HG03439 (cell line): Measurements from ENCODE around the gene PER2.

ENCODE experiments used
- ATAC-seq: cut with Tn5 transposase; IDR thresholded peaks from one replicate; pipeline ENCODE4 v1.9.1; 2021; ENCODE audit warnings: mild to moderate bottlenecking, moderate library complexity; ENCODE audit not compliant: unreplicated experiment

Gene PER2

DNA sequence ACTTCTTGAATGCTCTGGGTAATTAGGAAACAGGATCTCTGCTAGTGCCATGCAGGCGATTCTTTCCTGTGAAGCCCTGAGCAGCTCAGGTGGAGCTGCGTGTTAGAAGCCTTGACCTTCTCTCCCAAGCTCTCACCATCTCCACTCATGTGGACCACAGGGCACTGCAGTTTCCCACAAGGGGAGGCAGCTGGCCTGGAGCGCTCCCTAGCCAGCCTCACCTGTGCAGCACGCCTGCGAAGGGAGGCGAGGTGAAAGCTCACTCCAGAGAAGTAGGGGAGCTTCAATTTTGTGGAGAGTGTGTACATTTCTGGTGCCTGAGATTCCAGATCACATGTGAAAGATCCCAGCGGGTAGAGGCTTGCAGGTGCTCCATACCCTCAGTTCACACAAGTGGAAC, 37.5 kb downstream of the PER2 start:
- ATAC-seq, result no peak

DNA sequence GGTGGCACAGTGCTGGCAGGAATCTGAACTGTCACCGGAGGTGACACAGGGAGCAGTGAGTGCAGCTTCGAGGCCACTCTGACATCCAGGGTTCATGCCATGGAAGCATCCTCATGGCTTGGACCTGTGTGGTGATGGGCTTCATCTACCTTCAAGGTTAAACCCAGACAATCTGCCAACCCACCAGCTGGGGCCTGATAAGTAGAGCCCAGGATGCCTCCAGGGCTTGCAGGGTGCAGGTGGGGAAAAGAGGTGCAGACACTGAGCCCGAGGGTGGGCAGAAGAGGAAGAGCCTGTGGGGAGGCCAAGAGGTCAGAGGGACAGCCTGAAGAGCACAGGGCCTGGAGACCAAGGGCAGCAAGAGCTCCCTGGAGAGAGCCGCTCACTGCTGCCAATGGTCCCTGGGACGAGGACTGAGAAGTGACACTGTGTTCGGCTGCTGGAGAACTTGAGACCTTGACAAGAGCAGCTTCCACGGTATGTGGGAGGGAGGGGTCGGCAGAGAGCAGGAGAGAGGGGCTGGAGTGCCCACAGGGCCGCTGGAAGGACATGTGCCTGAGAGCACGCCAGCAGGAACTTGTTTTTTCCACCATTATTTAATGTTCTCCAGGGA, 40.5 kb downstream of the PER2 start:
- no peak for ATAC-seq

DNA sequence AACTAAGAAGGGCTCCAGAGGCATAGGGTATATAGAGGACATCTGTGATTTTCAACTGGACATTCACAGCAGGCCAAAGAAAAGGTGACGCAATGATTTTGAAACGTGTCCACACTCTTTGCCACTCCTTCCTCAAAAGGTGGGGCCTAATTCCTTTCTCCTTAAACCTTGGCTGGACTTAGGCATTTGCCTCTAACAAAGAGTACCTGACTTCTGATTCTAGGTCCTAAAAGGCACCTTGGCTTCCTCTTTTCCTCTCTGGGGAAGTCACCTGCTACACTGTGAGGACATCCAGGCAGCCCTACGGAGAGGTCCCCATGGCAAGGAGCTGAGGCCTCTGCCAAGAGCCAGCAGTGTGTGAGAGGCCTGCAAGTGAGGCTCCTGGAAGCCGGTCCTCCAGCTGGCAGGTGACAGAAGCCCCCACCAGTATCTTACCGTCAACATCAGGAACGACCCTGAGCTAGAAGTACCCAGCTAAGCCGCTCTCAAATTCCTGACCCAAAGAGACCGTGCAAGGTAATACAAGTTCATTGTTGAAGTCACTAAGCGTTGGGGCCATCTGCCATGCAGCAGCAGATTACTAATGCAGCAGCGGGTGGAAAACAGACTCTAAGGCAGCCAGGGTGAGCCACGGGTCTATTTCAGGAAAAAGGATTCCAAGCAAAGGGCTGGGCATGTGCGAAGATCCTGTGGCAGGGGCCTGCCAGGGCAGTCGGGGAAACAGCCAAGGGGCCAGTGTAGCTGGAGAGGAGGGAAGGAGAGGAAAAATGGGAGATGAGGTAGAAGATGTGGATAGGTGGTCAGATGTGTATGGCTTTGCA, 41.2 kb downstream of the PER2 start:
- no peak for ATAC-seq

DNA sequence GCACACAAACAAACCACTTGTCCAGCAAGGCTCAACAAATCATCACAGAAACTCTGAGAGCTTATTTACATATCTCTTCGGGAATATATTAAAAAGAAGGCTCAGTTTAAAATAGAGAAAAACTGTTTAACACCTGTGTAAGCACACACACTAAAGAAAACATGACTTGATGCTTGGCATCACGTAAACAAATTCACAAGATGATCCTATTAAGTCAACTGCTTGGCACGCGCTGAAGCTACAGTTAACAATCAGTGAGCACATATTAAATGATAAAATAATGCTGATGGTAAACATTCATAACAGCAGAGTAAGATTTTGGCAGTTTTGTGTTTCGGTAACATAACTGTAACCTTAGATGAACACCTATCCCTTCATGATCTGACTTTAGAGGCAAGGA, 44.3 kb downstream of the PER2 start:
- ATAC-seq, result no peak

DNA sequence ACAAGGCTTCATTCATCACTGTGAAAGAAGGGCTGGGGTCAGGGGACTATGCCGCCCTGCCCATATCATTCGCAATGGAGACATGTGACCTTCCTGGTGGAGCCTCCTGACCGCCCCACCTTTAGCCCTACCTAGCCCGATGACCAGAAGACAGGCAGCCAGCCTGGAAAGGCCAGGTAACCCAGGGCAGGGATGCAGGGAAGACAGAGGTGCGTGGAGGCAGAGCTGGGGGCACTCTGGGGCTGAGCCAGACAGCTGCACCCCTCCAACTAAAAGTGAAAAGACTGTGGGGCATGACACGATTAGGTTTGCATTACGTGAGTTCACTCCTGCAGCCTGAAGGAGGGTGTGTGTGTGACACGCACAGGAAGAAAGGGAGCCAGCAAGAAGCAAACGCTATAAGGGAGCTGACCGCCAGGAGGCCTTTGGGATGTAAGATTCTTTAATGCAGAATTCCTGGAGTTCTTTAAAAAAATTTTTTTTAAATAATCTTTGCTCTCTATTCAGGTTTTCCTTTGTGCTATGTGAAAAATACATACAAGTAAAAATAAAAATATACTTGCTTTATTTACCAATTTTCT, 44.8 kb downstream of the PER2 start:
- ATAC-seq, result no peak

DNA sequence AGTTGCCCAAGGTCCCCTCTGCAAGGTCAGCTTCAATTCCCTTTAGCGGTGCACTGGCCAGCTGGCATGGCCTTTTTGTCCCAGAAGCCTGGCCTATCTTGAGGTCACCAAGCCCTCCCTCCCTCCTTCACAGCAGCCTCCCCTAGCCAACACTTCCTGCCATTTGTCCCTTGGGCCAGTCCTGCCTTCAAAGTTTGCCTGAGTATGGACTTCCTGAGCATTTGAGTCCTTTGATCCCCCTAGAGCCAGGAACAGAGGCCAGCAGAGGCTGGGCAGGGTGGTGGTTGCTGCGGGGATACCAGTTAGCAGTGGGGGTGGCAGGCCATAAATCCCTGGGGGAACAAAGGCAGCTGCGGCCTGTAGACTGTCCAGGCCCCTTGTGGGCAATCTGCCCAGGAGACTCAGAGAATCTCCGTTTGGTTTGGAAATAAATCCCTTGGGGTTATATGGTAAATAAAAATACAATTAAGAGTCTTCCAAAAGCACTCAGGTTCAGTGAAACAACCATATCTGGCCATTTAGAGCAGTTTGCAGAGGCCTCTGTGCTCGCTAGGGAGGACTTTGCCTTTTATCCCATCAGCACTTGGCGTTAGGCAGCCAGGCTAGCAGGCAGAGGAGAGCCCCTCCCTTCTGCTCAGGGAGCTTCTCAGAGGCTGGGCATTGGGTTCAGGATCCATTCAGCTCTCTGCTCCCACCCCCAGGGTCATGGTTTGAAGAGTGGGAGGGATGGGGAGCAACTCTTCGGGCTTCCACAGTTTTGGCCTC, 45.5 kb downstream of the PER2 start:
- ATAC-seq, result no peak

DNA sequence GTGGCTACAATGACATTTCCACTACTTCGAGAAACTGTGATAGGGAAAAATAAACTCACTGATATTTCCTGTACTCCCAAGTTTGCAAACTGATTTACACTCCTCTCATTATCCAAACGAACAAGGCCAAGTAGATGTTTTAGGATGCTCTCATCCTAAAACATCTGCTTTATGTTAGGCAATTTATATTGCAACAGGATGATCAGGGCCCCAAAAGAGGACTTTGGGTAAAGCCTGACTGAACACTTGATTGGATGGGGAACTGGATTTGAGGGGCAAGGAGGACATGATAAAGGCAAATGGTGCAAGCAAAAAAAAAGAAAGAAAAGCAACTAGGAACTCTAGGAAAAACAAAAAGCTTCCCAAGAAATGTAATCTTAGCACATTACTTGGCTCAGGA, 46.4 kb downstream of the PER2 start:
- ATAC-seq, result no peak

DNA sequence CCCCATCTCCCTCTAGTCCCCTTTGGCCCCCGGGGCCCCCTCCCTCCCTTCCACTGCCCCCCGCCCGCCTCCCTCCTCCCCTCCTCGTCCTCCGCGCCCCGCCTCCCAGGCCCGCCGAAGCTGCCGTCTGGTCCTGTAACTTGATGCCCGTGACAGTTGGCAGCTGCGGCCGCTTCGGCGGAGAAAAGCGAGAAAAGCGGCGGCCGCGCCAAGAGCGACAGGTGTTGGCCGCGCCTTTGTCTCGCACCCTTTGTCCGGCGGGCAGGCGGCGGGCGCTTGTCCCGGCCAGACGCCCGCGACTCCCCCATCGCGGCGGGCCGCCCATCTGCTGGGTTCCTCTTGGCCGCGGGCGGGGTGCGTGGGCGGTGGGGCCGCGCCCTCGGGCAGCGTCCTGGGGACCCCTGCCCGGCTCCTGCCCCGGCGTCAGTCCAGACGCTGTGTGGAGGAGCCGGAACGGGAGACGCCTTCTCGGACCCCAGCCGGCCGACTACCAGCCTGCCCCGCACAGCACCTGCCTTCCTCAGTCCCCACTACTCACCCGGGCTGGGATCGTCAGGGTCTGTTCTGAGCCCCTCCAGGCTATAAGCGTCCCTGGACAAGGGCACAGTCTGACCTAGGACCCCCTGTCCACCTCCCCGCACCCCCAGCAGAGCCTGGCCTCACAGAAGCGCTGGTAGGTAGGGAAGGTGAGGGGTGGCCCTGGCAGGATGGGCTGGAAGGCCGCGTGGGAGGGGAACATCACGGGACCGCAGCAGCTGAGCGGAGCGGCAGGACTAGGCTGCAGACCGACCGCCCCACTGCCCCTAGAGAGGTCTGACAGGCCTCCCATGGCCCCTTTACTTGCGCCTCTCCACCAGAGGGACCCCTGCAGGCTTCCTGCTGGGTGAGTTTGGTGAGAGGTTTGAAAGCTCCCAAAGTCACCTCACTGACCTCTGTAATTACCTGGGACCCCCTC, 47.4 kb downstream of the PER2 start:
- no peak for ATAC-seq

DNA sequence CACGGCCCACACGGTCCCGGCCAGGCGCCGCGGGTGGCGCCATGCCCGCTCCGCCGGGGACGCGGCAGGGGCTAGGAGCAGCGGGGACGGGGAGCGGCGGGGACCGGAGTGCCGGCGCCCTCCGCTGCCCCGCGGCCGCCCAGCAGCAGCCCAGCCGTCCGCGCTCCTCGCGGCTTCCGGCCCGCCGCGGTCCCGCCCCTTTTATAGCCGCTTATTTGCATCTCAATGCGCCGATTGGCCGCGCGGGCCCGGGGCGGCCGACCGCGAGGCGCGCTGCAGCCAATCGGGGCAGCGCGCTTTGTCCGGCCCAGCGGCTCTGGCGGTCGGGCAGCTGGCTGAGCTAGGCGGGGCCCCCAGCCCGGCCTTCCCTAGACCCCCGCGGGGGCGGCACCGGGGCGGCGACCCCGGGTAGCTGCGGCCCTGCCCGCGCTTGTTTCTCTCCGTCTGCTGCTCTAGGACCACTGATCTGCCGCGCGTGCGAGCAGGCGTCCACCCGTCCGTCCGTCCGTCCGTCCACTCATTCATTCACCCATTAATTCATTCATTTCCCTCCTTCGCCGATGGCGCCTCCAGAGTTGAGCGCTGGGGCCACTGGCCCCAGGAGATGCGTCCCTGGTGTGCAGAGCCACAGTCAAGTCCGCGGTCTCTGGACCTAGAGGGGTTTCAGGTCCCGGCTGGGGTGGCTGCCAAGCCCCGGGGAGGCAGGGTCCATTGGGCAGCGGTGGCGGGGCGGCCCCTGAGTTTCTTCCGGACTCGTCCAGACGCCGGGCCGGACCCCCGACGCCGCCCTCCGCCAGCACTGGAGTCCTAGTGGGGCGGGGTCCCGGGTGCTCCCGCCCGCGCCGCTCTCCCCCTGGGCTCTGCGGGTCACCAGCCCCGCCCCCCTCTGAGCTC, 48.3 kb downstream of the PER2 start, which contains the start of gene HES6:
Gene HES6 (minus strand): TSS at position 176 of the 894 bp plus-strand sequence. CDS start 133 bp downstream, at position 43.
- ATAC-seq, result peak; percentile 88

DNA sequence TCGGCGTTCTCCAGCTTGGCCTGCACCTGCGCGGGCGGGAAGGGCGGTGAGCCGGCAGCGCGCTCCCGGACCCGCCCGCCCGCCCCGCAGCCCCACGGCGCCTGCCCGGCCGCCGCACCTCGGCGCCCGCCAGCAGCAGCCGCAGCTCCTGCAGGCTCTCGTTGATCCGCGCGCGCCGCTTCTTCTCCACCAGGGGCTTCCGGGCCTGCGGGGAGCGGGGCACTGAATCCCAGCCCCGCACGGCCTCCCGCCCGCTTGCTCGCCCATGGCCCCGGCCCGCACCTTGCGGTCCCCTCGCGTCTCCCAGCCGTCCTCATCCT, 48.9 kb downstream of the PER2 start:
- no peak for ATAC-seq

DNA sequence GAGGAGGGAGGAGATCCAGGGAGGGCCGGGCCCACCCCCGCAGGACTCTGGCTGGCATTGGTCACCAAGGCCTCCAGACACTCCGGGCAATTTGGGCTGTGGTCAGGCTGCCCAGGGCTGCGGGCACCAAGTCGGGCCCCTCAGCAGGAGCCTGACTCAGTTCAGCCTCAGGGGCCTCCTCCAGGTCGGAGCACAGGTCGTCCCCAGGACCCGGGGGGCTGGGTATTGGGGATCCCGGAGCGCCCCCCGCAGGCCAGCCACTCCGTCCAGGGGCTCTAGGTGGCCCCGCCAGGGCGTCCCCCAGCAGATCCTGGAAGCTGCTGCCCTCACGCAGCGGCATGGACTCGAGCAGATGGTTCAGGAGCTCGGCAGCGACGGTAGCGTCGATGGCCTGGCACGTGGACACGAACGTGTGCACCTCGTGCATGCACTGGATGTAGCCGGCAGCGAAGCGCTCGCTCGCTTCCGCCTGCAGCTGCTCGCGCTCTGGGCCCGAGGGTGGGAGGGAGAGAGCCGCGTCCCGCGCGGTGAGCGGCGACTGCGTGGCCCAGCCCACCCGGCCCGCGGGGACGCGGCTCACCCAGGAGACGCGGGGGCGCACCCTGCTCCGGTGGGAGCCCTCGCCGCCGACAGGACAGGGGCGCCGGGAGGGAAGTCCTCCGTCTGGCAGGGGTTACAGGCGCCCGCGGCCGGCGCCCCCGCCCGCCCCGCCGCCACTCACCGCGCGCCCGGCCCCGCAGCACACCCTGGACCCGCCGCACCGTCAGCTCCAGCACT, 49.5 kb downstream of the PER2 start:
- no peak for ATAC-seq

DNA sequence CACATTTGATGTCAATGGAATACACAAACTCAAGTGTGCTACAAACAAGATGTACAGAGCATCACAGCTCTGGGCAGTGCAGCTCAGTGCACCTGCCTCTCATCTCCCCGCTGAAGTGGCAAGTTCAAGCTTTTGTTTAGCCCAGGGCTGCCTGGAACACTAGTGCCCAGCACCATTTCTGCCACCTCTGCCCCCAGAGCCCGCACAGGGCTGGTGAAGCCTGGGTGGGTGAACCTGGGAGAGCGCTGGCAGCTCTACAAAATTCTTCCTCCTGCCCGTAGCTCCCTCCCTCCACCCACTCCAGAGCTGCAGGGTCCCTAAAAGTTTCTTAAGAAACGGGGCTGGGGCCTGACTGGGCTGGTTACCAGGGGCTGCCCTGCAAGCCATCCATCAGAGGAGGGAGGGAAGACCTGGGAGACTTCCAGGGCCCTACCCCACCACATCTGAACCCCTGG, 50.1 kb downstream of the PER2 start:
- ATAC-seq, result no peak

DNA sequence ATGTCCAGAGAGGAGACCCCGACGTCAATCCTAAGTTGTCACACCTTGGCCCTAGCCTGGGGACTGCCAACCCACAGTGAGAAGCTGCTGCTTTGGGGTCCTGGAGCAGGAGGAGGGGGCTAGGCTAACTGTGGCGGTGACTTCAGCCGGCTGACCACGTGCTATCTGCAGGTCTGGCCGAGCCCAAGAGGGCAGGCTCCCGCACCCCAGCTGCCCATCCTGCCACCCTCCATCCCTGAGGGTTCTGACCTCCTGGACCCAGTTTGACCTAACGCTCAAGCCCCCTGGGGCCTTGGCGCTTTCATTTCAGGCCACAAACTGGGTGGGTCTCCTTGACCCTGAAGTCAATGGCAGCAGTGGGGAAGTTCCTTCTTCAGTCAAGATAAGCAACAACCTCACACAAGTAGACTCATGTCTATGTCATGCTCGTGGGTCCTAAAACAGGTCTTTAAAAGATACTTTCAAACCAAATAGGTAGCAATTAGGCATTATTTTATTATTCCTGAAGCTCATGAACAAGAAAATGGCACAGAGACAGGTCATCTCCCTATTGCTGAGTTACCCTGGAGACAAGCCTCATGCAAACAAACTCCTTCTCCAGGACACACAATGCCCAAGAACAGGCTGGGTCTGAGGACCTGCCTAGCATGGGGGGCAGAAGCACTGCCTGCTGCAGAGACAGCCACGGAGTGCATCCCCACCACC, 50.8 kb downstream of the PER2 start:
- ATAC-seq, result no peak

DNA sequence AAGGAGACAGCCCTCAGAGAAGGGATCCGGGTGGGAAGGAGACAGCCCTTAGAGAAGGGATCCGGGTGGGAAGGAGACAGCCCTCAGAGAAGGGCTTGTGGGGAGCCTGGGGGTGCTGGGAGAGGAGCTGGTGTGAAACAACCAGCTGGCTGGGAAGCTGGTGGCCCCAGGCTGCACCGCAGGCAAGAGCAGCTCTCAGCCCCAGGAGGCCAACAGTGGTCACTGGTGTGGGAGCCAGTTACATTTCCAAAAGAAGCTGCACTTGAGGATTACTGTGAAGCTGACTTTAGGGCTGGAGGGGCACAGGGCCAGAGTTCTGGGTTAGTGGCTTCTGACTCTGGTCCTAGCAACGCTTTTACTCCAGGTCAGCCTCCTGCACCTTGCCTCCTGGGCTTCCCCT, 51.8 kb downstream of the PER2 start:
- no peak for ATAC-seq

DNA sequence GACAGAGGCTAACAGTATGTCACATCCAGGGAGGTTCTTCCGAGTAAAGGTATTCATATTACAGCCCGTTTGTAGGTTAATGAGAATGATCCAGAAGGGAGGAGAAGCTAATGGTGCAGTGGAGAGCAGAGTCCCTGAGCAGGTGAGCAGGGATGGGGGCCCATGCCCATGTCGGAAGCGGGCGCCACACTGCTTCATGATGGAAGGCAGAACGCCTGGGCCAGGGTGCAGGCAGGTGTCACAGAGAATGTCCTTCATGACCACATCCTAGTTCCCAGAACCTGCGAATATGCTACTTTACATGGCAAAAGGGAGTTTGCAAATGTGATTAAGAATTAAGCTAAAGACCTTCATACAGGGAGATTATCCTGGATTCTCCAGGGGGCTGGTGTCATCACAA, 52.6 kb downstream of the PER2 start:
- no peak for ATAC-seq

DNA sequence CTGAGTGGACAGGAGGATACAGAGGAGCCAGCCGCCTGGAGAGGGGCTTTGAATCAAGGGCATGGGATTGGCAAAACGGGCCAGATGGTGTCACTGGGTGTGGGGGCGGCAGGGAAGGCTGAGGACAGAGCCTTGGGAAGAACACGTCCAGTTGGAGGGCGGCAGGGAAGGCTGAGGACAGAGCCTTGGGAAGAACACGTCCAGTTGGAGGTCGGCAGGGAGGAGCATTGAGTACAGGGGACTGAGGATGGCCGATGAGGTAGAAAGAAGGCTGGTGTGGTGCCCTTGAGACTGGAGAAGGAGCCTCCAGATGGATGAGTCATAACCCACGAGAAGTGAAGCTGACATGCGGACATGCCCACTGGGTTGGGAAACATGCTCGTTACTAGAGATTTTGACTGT, 53.1 kb downstream of the PER2 start:
- no peak for ATAC-seq

DNA sequence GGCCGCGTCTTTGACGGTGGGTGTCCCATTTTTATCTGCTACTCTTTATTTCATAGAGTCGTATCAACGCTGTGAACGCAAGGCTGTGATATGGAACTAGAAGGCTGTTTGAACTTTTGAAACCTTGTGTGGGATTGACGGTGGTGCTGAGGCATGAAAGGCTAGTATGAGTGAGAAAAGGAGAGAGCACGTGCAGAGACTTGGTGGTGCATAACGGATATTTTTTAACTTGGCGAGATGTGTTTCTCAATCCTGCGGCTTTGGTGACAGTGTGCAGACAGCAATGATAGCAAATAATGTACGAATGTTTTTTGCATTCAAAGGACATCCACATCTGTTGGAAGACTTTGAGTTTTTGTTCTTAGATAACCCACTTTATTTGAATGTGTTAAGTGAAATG, 54.8 kb downstream of the PER2 start:
- no peak for ATAC-seq

DNA sequence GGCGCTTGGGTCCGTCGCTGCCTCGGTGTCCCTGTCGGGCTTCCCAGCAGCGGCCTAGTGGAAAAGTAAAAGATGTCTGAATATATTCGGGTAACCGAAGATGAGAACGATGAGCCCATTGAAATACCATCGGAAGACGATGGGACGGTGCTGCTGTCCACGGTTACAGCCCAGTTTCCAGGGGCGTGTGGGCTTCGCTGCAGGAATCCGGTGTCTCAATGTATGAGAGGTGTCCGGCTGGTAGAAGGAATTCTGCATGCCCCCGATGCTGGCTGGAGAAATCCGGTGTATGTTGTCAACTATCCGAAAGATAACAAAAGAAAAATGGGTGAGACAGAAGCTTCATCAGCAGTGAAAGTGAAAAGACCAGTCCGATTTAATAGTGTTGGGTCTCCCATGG, 56.6 kb downstream of the PER2 start:
- ATAC-seq, result no peak
